ENCODE results near the gene TPI1. TPM values are rescaled to one million over a fixed set of nuclear protein-coding genes. Genes with fewer than 3 reads are reported as not detected.

TPI1 gene
- total RNA-seq, 2 donors from 2014 or later: 287 to 322 TPM

DNA sequence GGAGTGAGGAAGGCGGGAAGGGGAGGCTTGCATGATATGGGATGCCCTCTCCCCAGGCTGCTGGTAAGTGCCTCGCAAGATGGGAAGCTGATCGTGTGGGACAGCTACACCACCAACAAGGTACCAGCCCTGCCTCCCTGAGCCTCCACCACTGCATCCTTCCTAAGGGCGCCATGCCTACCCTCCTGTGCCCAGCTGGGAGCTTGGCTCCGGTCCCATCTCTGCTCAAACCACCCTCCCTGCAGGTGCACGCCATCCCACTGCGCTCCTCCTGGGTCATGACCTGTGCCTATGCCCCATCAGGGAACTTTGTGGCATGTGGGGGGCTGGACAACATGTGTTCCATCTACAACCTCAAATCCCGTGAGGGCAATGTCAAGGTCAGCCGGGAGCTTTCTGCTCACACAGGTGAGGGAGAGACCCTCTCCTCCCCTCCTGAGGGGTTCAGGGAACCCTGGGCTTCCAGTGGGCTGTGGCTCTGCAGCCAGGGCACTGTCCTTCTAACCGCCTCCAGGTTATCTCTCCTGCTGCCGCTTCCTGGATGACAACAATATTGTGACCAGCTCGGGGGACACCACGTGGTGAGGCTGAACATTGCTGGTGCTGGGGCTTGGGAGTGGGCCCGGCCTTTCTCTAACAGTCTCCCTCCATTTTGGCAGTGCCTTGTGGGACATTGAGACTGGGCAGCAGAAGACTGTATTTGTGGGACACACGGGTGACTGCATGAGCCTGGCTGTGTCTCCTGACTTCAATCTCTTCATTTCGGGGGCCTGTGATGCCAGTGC, 24.0 kb upstream of the TPI1 start:
- H3K4me3 ChIP-seq: no peak overlapping the region
- H3K9me3 ChIP-seq: no peaks in the 10 kb centered on the region
- TF ChIP-seq, protein P1, sequence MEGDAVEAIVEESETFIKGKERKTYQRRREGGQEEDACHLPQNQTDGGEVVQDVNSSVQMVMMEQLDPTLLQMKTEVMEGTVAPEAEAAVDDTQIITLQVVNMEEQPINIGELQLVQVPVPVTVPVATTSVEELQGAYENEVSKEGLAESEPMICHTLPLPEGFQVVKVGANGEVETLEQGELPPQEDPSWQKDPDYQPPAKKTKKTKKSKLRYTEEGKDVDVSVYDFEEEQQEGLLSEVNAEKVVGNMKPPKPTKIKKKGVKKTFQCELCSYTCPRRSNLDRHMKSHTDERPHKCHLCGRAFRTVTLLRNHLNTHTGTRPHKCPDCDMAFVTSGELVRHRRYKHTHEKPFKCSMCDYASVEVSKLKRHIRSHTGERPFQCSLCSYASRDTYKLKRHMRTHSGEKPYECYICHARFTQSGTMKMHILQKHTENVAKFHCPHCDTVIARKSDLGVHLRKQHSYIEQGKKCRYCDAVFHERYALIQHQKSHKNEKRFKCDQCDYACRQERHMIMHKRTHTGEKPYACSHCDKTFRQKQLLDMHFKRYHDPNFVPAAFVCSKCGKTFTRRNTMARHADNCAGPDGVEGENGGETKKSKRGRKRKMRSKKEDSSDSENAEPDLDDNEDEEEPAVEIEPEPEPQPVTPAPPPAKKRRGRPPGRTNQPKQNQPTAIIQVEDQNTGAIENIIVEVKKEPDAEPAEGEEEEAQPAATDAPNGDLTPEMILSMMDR (IDR thresholded peaks at IDR 0.05): no peak
- no peaks in the 10 kb centered on the region for H3K4me1 ChIP-seq (ENCODE audit: control insufficient read depth in 1 of 2, low read depth in 2 of 2)
- DNase-seq (ENCODE audit: low spot score) (no peak), ATAC-seq (ENCODE audit: insufficient number of reproducible peaks, low FRiP score, low read depth) (no peak)
- peaks cover 26% of the 10 kb centered on the region for H3K36me3 ChIP-seq
- H3K27ac ChIP-seq: no peak overlapping the region
- H3K27me3 ChIP-seq (replicated peaks; ENCODE audit: insufficient read depth): no peaks in the 10 kb centered on the region

GRCh38 chr12:6845395-6845794, 21.9 kb upstream of the TPI1 start:
- H3K27me3 ChIP-seq (replicated peaks; ENCODE audit: insufficient read depth): no peaks in the 10 kb centered on the region
- H3K36me3 ChIP-seq: peaks cover 12% of the 10 kb centered on the region
- no peaks in the 10 kb centered on the region for H3K4me1 ChIP-seq (ENCODE audit: control insufficient read depth in 1 of 2, low read depth in 2 of 2)
- ATAC-seq (ENCODE audit: insufficient number of reproducible peaks, low FRiP score, low read depth): no peak
- no peak overlapping the region for H3K4me3 ChIP-seq
- H3K27ac ChIP-seq: no peak overlapping the region
- TF ChIP-seq, protein P1 (IDR thresholded peaks at IDR 0.05): no peak
- no peak for DNase-seq (ENCODE audit: low spot score)
- no peaks in the 10 kb centered on the region for H3K9me3 ChIP-seq

DNA sequence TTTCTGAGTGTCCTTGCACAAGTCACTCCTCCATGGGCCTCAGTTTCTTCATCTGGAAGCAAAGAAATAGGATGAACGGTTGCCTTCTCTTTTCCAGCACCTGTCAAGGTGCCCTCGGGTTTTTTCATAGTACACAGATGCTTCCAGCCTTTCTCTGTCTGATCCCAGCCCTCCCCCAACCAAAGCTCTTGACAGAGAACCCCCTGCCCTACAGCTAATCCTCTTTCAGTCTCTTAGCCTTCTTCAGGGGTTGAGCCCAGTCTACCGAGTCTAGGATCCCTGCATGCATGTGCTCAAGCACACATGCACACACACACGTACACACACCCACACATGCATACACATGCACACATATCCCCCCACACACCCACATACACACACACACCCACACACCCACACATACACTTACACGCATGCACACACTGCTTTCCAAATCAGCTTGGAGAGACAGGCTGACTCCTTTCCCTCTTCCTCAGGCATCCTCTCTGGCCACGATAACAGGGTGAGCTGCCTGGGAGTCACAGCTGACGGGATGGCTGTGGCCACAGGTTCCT, 20.9 kb upstream of the TPI1 start:
- no peaks in the 10 kb centered on the region for H3K4me1 ChIP-seq (ENCODE audit: control insufficient read depth in 1 of 2, low read depth in 2 of 2)
- TF ChIP-seq, protein P1 (IDR thresholded peaks at IDR 0.05): no peak
- no peak overlapping the region for H3K4me3 ChIP-seq
- no peak overlapping the region for H3K27ac ChIP-seq
- no peaks in the 10 kb centered on the region for H3K27me3 ChIP-seq (replicated peaks; ENCODE audit: insufficient read depth)
- ATAC-seq (ENCODE audit: insufficient number of reproducible peaks, low FRiP score, low read depth): no peak
- H3K9me3 ChIP-seq: no peaks in the 10 kb centered on the region
- no peak for DNase-seq (ENCODE audit: low spot score)
- peaks cover 12% of the 10 kb centered on the region for H3K36me3 ChIP-seq

- H3K27ac ChIP-seq: no peak overlapping the region
- no peaks in the 10 kb centered on the region for H3K4me1 ChIP-seq (ENCODE audit: control insufficient read depth in 1 of 2, low read depth in 2 of 2)
- peaks cover 12% of the 10 kb centered on the region for H3K36me3 ChIP-seq
- TF ChIP-seq, protein P1 (IDR thresholded peaks at IDR 0.05): no peak
- DNase-seq (ENCODE audit: low spot score) (no peak), ATAC-seq (ENCODE audit: insufficient number of reproducible peaks, low FRiP score, low read depth) (no peak)
- no peaks in the 10 kb centered on the region for H3K9me3 ChIP-seq
- no peaks in the 10 kb centered on the region for H3K27me3 ChIP-seq (replicated peaks; ENCODE audit: insufficient read depth)
- no peak overlapping the region for H3K4me3 ChIP-seq
Measured at GRCh38 chr12:6847676-6848075, 19.7 kb upstream of the TPI1 start.

DNA sequence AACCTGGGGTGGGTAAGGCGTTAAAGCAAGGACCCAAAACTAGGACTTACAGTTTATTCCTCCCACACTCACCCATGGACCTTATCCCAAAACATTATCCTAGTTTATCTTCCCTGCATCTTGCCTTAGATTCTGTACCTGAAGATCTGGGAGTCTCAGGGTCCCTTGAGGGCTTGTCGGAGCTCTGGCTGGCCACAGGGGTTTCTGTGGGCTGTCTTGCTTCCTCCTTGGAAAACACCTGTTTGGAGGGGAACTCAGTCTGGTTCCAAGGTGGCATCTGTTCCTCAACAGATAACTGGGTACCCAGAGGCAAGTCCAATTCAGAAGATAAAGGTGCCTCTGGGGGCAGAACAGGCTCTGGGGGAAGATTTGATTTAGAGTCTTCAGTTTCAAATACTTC, 17.9 kb upstream of the TPI1 start:
- ATAC-seq (ENCODE audit: insufficient number of reproducible peaks, low FRiP score, low read depth): no peak
- TF ChIP-seq, protein P1 (IDR thresholded peaks at IDR 0.05): no peak
- peaks cover 12% of the 10 kb centered on the region for H3K36me3 ChIP-seq
- peaks cover 7 to 16% of the 10 kb centered on the region in 2 donors for H3K4me1 ChIP-seq (ENCODE audit: control insufficient read depth in 1 of 2, low read depth in 2 of 2)
- H3K27me3 ChIP-seq (replicated peaks; ENCODE audit: insufficient read depth): no peaks in the 10 kb centered on the region
- H3K4me3 ChIP-seq: no peak overlapping the region
- H3K27ac ChIP-seq: no peak overlapping the region
- no peak for DNase-seq (ENCODE audit: low spot score)
- no peaks in the 10 kb centered on the region for H3K9me3 ChIP-seq
